ENCODE data around the gene NUCKS1. TPM values are rescaled to one million over a fixed set of nuclear protein-coding genes. Genes with fewer than 3 reads are reported as not detected.

The NUCKS1 gene
- total RNA-seq, 1 experiment from 2014 or later: 379 TPM

DNA sequence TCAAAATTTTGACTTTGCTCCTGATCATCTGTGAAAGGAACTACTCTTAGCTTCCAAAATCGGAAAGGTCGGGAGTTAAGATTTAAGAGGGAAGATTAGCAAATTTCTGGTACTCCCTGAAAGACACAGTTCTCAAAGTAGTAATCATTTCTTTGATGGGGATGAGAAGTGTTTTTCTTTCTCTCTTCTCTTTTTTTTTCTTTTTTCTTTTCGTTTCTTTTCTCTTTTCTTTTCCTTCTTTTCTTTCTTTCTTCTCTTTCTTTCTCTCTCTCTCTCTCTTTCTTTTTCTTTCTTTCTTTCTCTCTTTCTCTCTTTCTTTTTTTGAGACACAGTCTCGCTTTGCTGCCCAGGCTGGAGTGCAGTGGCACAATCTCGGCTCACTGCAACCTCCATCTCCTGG, 30.4 kb upstream of the NUCKS1 start:
- Histone ChIP-seq H3K36me3 (no peaks in the 10 kb centered on the region), H3K27me3 (no peaks in the 10 kb centered on the region), H3K4me3 (no peak overlapping the region), H3K27ac (no peak overlapping the region), H3K4me1 (peaks cover 3% of the 10 kb centered on the region; the same call in 1 of the 2 replicates), H3K9me3 (replicated peaks) (peaks cover 5% of the 10 kb centered on the region)
- DNase-seq: no peak

DNA sequence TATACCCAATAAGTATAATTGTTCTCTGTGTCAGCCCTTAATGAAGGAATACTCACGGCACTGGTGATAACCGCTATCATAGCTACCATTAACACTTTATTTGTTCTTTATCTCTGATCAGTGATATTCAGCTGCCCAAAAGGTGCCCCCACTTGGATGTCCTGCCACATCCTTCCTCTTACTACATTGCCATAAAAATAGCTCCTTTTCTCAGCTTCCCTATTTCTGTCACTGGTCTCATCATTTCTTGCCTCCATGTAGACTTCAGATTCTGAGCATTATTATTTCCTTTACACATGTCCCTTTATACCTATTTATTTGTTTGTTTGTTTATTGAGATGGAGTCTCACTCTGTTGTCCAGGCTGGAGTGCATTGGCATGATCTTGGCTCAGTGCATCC, 28.0 kb upstream of the NUCKS1 start:
- Histone ChIP-seq H3K9me3 (replicated peaks) (peaks cover 5% of the 10 kb centered on the region), H3K36me3 (no peaks in the 10 kb centered on the region), H3K4me3 (no peak overlapping the region), H3K27ac (no peak overlapping the region), H3K4me1 (peaks cover 3% of the 10 kb centered on the region), H3K27me3 (no peaks in the 10 kb centered on the region)
- DNase-seq: no peak

GRCh38 chr1:205775717-205776056, 25.7 kb upstream of the NUCKS1 start:
- peak overlapping the region; percentile 79 for H3K4me3 ChIP-seq

GRCh38 chr1:205775015-205775716, 25.2 kb upstream of the NUCKS1 start, which contains the start of gene RAB29:
Gene RAB29 (minus strand): TSS chr1:205775482. CDS start chr1:205774956, 526 bp downstream.
- Histone ChIP-seq H3K27ac (peak within 1 kb of the TSS; percentile 34), H3K9me3 (replicated peaks) (peaks cover 5% of the 10 kb centered on the region), H3K27me3 (no peaks in the 10 kb centered on the region), H3K36me3 (no peaks in the 10 kb centered on the region), H3K4me3 (peak within 1 kb of the TSS; percentile 79), H3K4me1 (peaks cover 3% of the 10 kb centered on the region)
- peak; percentile 89 to 93 for DNase-seq

More at GRCh38 chr1:205775717-205776056, 25.7 kb upstream of the NUCKS1 start:
- H3K4me1 ChIP-seq: peaks cover 3% of the 10 kb centered on the region
- H3K27me3 ChIP-seq: no peaks in the 10 kb centered on the region
- H3K9me3 ChIP-seq (replicated peaks): peaks cover 5% of the 10 kb centered on the region
- no peak for DNase-seq
- H3K36me3 ChIP-seq: no peaks in the 10 kb centered on the region
- no peak overlapping the region for H3K27ac ChIP-seq

- Histone ChIP-seq H3K36me3 (no peaks in the 10 kb centered on the region), H3K9me3 (replicated peaks) (peaks cover 5% of the 10 kb centered on the region), H3K4me1 (peaks cover 6% of the 10 kb centered on the region), H3K27ac (peak overlapping the region; percentile 34), H3K27me3 (no peaks in the 10 kb centered on the region), H3K4me3 (peak overlapping the region; percentile 79)
- peak; percentile 38 to 51 for DNase-seq
Observed at GRCh38 chr1:205774198-205775014, 24.4 kb upstream of the NUCKS1 start.

GRCh38 chr1:205772607-205773032, 22.6 kb upstream of the NUCKS1 start:
- Histone ChIP-seq H3K27me3 (no peaks in the 10 kb centered on the region), H3K9me3 (replicated peaks) (peaks cover 5% of the 10 kb centered on the region), H3K4me3 (no peak overlapping the region), H3K4me1 (peaks cover 6% of the 10 kb centered on the region), H3K36me3 (no peaks in the 10 kb centered on the region), H3K27ac (no peak overlapping the region)
- no peak for DNase-seq

GRCh38 chr1:205770618-205771017, 20.6 kb upstream of the NUCKS1 start:
- Histone ChIP-seq H3K4me3 (no peak overlapping the region), H3K9me3 (replicated peaks) (no peaks in the 10 kb centered on the region), H3K4me1 (peaks cover 5% of the 10 kb centered on the region), H3K27me3 (no peaks in the 10 kb centered on the region), H3K27ac (no peak overlapping the region), H3K36me3 (no peaks in the 10 kb centered on the region)
- no peak for DNase-seq

DNA sequence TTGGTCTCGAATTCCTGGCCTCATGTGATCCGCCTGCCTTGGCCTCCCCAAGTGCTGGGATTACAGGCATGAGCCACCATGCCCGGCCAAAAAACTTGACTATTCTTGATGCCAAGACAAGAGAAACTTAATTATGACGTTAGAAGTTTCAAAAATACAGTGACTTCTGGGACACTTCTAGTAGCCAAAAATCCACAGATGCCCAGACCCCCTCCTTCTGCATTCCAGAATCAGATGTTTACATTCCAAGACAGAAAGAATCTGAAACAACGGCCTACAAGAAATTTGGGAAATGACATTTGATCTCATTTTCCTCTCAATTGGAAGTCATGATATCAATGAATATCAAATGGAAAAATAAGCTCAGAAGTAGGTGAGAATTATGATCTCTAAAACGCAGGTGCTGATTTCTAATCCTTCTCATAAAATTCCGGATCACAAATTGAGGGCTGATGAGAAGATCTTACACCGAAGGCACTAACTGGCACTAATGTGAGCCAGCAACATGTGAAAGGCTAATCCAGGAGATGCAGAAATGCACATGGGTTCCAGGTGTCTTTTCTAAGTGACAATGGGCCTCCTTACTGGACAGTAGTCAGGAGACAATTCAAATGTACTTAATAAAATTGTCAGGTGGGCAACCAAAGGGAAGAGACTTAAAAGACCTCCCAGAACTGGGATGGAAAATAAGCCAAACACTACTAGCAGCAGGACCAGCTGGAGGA, 19.8 kb upstream of the NUCKS1 start:
- no peaks in the 10 kb centered on the region for H3K9me3 ChIP-seq (replicated peaks)
- H3K27me3 ChIP-seq: no peaks in the 10 kb centered on the region
- no peaks in the 10 kb centered on the region for H3K36me3 ChIP-seq
- no peak overlapping the region for H3K27ac ChIP-seq
- no peak for DNase-seq
- H3K4me1 ChIP-seq: peaks cover 3% of the 10 kb centered on the region; the same call in 1 of the 2 replicates
- H3K4me3 ChIP-seq: no peak overlapping the region

DNA sequence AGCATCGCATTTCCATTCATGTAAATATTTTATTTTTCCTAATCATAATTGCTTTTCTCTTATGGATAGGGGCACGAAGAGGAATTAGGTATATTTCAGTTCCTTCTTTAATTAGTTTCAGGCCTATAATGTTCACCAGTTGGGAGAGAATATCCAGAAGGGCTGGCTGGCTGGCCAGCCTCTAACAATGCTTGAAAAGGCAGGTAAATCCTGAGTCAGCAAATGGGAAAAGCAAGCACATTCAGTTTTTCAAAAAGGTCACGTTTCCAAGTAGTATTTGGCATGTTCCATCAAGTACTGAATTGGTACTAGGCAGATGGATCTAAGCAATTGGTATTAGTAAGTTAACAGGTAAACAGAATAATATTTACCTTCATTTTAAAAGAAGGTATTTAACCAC, 17.3 kb upstream of the NUCKS1 start:
- Histone ChIP-seq H3K4me1 (peaks cover 3% of the 10 kb centered on the region; the same call in 1 of the 2 replicates), H3K27ac (no peak overlapping the region), H3K36me3 (no peaks in the 10 kb centered on the region), H3K27me3 (no peaks in the 10 kb centered on the region), H3K9me3 (replicated peaks) (no peaks in the 10 kb centered on the region), H3K4me3 (no peak overlapping the region)
- no peak for DNase-seq

GRCh38 chr1:205766570-205766969, 16.6 kb upstream of the NUCKS1 start:
- no peaks in the 10 kb centered on the region for H3K27me3 ChIP-seq
- peaks cover 3% of the 10 kb centered on the region; the same call in 1 of the 2 replicates for H3K4me1 ChIP-seq
- H3K36me3 ChIP-seq: no peaks in the 10 kb centered on the region
- no peak for DNase-seq
- no peak overlapping the region for H3K4me3 ChIP-seq
- no peak overlapping the region for H3K27ac ChIP-seq
- H3K9me3 ChIP-seq (replicated peaks): no peaks in the 10 kb centered on the region

DNA sequence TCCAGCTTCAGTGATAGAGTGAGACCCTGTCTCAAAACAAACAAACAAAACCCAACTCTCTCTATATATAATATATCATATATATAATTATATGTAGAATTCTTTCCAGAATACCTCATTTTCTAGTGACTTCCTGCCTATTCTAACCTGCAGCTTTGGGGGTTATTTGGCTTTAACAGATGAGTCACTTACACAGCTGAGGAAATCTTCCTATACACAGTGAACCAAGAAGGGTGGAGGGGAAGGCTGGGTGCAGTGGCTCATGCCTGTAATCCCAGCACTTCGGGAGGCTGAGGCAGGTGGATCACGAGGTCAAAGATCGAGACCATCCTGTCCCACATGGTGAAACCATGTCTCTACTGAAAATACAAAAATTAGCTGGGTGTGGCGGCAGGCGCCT, 16.1 kb upstream of the NUCKS1 start:
- H3K9me3 ChIP-seq (replicated peaks): no peaks in the 10 kb centered on the region
- peaks cover 3% of the 10 kb centered on the region; the same call in 1 of the 2 replicates for H3K4me1 ChIP-seq
- H3K4me3 ChIP-seq: no peak overlapping the region
- H3K27me3 ChIP-seq: no peaks in the 10 kb centered on the region
- DNase-seq: no peak
- no peaks in the 10 kb centered on the region for H3K36me3 ChIP-seq
- no peak overlapping the region for H3K27ac ChIP-seq

GRCh38 chr1:205764578-205764977, 14.6 kb upstream of the NUCKS1 start:
- Histone ChIP-seq H3K4me3 (no peak overlapping the region), H3K4me1 (peaks cover 2% of the 10 kb centered on the region; the same call in 1 of the 2 replicates), H3K36me3 (no peaks in the 10 kb centered on the region), H3K27ac (no peak overlapping the region), H3K27me3 (no peaks in the 10 kb centered on the region), H3K9me3 (replicated peaks) (no peaks in the 10 kb centered on the region)
- no peak for DNase-seq

- no peaks in the 10 kb centered on the region for H3K4me1 ChIP-seq
- no peaks in the 10 kb centered on the region for H3K36me3 ChIP-seq
- H3K27me3 ChIP-seq: no peaks in the 10 kb centered on the region
- no peaks in the 10 kb centered on the region for H3K9me3 ChIP-seq (replicated peaks)
- no peak overlapping the region for H3K4me3 ChIP-seq
- DNase-seq: no peak
- no peak overlapping the region for H3K27ac ChIP-seq
Observed at GRCh38 chr1:205763980-205764379, 14.0 kb upstream of the NUCKS1 start.

DNA sequence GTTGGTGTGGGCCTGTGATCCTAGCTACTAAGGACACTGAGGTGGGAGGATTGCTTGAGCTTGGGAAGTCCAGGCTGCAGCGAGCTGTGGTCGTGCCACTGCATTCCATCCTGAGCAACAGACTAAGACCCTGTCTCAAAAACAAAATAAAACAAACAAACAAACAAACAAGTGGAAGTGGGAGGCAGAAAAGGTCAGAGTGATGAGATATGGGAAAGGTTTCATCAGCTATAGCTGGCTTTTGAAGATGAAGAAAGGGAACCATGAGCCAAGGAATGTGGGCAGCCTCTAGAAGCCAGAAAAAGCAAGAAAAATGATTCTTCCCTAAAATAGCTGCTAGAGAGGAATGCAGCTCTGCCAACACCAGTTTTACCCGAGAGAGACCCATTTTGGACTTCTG, 10.6 kb upstream of the NUCKS1 start:
- H3K36me3 ChIP-seq: no peaks in the 10 kb centered on the region
- H3K27me3 ChIP-seq: no peaks in the 10 kb centered on the region
- no peaks in the 10 kb centered on the region for H3K9me3 ChIP-seq (replicated peaks)
- no peak overlapping the region for H3K27ac ChIP-seq
- H3K4me3 ChIP-seq: no peak overlapping the region
- no peaks in the 10 kb centered on the region for H3K4me1 ChIP-seq
- DNase-seq: no peak

DNA sequence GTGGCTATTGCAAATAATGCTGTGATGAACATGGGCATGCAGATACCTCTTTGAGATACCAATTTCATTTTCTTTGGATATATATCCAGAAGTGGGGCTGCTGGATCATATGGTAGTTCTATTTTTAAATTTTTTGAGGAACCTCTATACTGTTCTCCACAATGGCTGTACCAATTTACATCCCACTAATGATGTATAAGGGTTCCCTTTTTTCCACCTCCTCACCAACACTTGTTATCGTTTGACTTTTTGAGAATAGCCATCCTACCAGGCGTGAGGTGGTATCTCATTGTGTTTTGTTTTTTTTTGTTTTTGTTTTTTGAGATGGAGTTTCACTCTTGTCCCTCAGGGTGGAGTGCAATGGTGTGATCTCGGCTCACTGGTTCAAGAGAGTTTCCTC, 6.6 kb upstream of the NUCKS1 start:
- H3K9me3 ChIP-seq (replicated peaks): no peaks in the 10 kb centered on the region
- no peak for DNase-seq
- H3K4me3 ChIP-seq: no peak overlapping the region
- H3K4me1 ChIP-seq: no peaks in the 10 kb centered on the region
- no peak overlapping the region for H3K27ac ChIP-seq
- no peaks in the 10 kb centered on the region for H3K36me3 ChIP-seq
- H3K27me3 ChIP-seq: no peaks in the 10 kb centered on the region

Data from SJCRH30 (cell line).